ENCODE data around the gene KCNC3. TPM values are rescaled to one million over a fixed set of nuclear protein-coding genes. Genes with fewer than 3 reads are reported as not detected.
A peak's percentile ranks its signal among the peaks of the same experiment; 100 is the strongest.
"Not testable (repeated sequence)": the region's sequence is repeated elsewhere in the genome, so short reads cannot be mapped to it uniquely, and the experiment has no call there.

KCNC3 gene
- total and polyA plus RNA-seq, 10 of the 15 experiments (the other 5 are each of a cell fraction or from before 2014, with no cell fraction given): 0.08 to 3.8 (median 0.44) TPM; not detected in 2

DNA sequence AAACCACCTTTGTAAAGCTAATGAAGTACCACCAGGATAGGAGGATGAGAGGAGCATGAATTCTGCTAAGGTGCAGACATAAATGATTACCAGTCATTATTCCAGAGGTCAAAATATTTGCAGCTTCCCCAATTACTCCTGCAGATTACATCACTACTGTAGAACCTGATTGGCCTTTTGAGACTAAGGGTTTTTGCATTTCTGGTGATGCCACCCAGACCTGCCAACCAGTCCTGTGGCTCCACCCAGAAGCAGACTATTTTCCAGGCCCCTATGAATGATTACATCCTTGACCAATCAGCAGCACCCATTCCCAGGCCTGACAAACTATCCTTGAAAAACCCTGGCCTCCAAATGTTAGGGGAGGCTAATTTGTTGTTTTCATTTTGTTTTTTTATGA, 11.2 kb upstream of the KCNC3 start:
- DNase-seq (ENCODE audit: low read depth, low spot score) (no peak), FAIRE-seq (no peak), ATAC-seq (no peak)
- no peaks in the 10 kb centered on the region for H3K27me3 ChIP-seq (replicated peaks in 1 of 2; ENCODE audit: control insufficient read depth in 2 of 2, insufficient read depth in 2 of 2, low read length in 1 of 2)
- no peak overlapping the region for H2AFZ ChIP-seq (ENCODE audit: control insufficient read depth, low read depth, low read length)
- TF ChIP-seq NFYB (IDR thresholded peaks at IDR 0.05; ENCODE audit: insufficient read depth, low read depth, low read length): peak; percentile 24; the same call in 1 of the 2 replicates
- peak; percentile 33; the same call in 1 of the 2 replicates for TF ChIP-seq ATF7 (IDR thresholded peaks at IDR 0.05; ENCODE audit: low read depth)
- TF ChIP-seq CHD1 (IDR thresholded peaks at IDR 0.05; ENCODE audit: low read depth, low read length): no peak
- TF ChIP-seq GABPA (IDR thresholded peaks at IDR 0.05; ENCODE audit: low read depth): no peak
- no peak for TF ChIP-seq RB1 (IDR thresholded peaks at IDR 0.05; ENCODE audit: borderline replicate concordance)
- H3K79me2 ChIP-seq (ENCODE audit: control insufficient read depth, insufficient read depth, low read length): peaks cover 49% of the 10 kb centered on the region
- H3K36me3 ChIP-seq (ENCODE audit: control insufficient read depth in 2 of 2, insufficient read depth in 2 of 2, low read length in 1 of 2): peaks cover 7 to 17% of the 10 kb centered on the region in 2 experiments
- ChIA-PET RAD21 (ENCODE audit: unreplicated experiment) (interaction anchor here (0.8 to 5.9 kb wide), 8 partner anchors 7 to 78 kb away, joined by 3 to 36 read pairs (median 6); partner anchors contain the start of genes KCNC3 and SPIB), CTCF (interaction anchor here (0.6 to 5.5 kb wide), 7 partner anchors 8 to 120 kb away, joined by 3 to 29 read pairs (median 5); partner anchors contain the start of gene KCNC3), SMC1A (ENCODE audit: uncharacterized antibody, unreplicated experiment) (interaction anchor here (1.1 to 2.6 kb wide), 10 partner anchors 8 to 167 kb away, joined by 3 to 20 read pairs (median 7); partner anchors contain the start of gene KCNC3), POLR2A (interaction anchor here (0.6 to 5.8 kb wide), 5 partner anchors 8 to 389 kb away, joined by 3 to 38 read pairs (median 7); partner anchors contain the start of gene KCNC3)
- H3K4me3 ChIP-seq: peak overlapping the region; percentile 90
- no peak overlapping the region for H3K9ac ChIP-seq (ENCODE audit: control insufficient read depth, insufficient read depth, low read length)
- intact Hi-C loops (cut with micrococcal nuclease; ENCODE audit: unreplicated experiment): no loop called here
- in situ Hi-C loops (cut with MboI): loop anchor here (25.0 kb wide), 1 partner anchor 1022 kb away; the partner anchor contains the start of genes CLDND2, ETFB and NKG7
- no TSS peak for BruUV-seq (replicated peaks)
- H4K20me1 ChIP-seq (ENCODE audit: control insufficient read depth, insufficient read depth): no peaks in the 10 kb centered on the region
- H3K9me3 ChIP-seq (replicated peaks; ENCODE audit: control insufficient read depth, insufficient read depth, low read length): peaks cover 14% of the 10 kb centered on the region
- peaks cover 13% of the 10 kb centered on the region for H3K4me1 ChIP-seq (ENCODE audit: control insufficient read depth, insufficient read depth, low read length)
- peak overlapping the region; percentile 60 for H3K27ac ChIP-seq (ENCODE audit: control insufficient read depth, insufficient read depth)
- peak overlapping the region; percentile 86 for H3K4me2 ChIP-seq (ENCODE audit: control insufficient read depth, insufficient read depth)

DNA sequence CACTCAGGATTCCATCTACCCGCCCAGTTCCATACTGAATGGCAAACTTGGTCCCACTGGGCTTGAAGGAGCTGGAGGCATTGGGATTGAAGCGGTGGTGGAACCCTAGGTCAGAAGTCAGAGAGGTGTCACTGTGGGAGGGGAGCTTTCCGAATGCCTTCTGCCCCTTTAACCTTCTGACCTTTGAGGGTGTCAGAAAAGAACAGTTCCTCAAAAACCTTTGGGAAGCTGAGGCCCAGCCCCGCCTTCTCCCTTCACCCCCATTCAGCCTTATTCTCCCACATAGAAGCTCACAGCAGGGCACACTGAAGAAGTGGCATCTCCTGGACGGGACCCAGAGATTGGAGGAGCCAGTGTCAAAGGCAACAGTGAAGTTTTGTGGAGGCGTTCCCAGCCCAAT, 7.9 kb upstream of the KCNC3 start:
- H4K20me1 ChIP-seq (ENCODE audit: control insufficient read depth, insufficient read depth); intact Hi-C loops (cut with micrococcal nuclease; ENCODE audit: unreplicated experiment); SMC1A ChIA-PET (ENCODE audit: uncharacterized antibody, unreplicated experiment); FAIRE-seq; H2AFZ ChIP-seq (ENCODE audit: control insufficient read depth, low read depth, low read length); H3K27me3 ChIP-seq (replicated peaks in 1 of 2; ENCODE audit: control insufficient read depth in 2 of 2, insufficient read depth in 2 of 2, low read length in 1 of 2); H3K4me3 ChIP-seq; H3K4me2 ChIP-seq (ENCODE audit: control insufficient read depth, insufficient read depth); ATAC-seq; RAD21 ChIA-PET (ENCODE audit: unreplicated experiment); DNase-seq (ENCODE audit: low read depth, low spot score); H3K27ac ChIP-seq (ENCODE audit: control insufficient read depth, insufficient read depth); H3K9ac ChIP-seq (ENCODE audit: control insufficient read depth, insufficient read depth, low read length): not testable (repeated sequence)
- WGBS (ENCODE audit: insufficient coverage, insufficient replicate concordance, low lambda C conversion rate, missing lambda C conversion rate): 71% methylated on average over 6 of the region's 6 CpGs
- ChIA-PET POLR2A (interaction anchor here (0.7 to 1.6 kb wide), 3 partner anchors 8 to 21 kb away, joined by 3 to 4 read pairs (median 3); partner anchors contain the start of gene KCNC3), CTCF (interaction anchor here (3.1 kb wide), 1 partner anchor 20 kb away, joined by 8 read pairs; no protein-coding TSS in a partner anchor)
- TF ChIP-seq NR2F1 (conservative IDR thresholded peaks at IDR 0.05): 0 out of 2 replicates have a peak, but pooled peaks have one; percentile 47
- BruUV-seq (replicated peaks): TSS peak; percentile 9
- Histone ChIP-seq H3K79me2 (ENCODE audit: control insufficient read depth, insufficient read depth, low read length) (peaks cover 32% of the 10 kb centered on the region), H3K4me1 (ENCODE audit: control insufficient read depth, insufficient read depth, low read length) (peaks cover 30% of the 10 kb centered on the region), H3K9me3 (replicated peaks; ENCODE audit: control insufficient read depth, insufficient read depth, low read length) (peaks cover 14% of the 10 kb centered on the region), H3K36me3 (ENCODE audit: control insufficient read depth in 2 of 2, insufficient read depth in 2 of 2, low read length in 1 of 2) (peaks cover 12 to 24% of the 10 kb centered on the region in 2 experiments)
- in situ Hi-C loops (cut with MboI): loop anchor here (25.0 kb wide), 1 partner anchor 1025 kb away; the partner anchor contains the start of genes CLDND2, ETFB and NKG7
